Adrenal gland (tissue), 5 donors: ENCODE measurements around the gene POLR1G.

Source experiments
- CTCF ChIP-seq, 6 experiments: fragments of 450-650 bp in 4 of 6; fragments of 200-600 bp in 2 of 6; sonication (generic) in 1 of 6; IDR thresholded peaks; 1 replicate in 5 of 6; 2 replicates in 1 of 6; pipeline versions ENCODE4 v1.5.1 to v1.8.0; 2016 to 2021; ENCODE audit warnings: antibody characterized with exemption in 6 of 6, mild to moderate bottlenecking in 2 of 6, moderate library complexity in 1 of 6
- POLR2A ChIP-seq, 2 donors: fragments of 450-650 bp; IDR thresholded peaks; one replicate each; pipeline ENCODE4 v1.6.1; 2017; ENCODE audit warnings: antibody characterized with exemption in 2 of 2, mild to moderate bottlenecking in 2 of 2, moderate library complexity in 1 of 2
- donor health status: DM: no; HTN: no; CAD: no.

- no peak for TF ChIP-seq CTCF (IDR thresholded peaks at IDR 0.05)
- TF ChIP-seq POLR2A (IDR thresholded peaks at IDR 0.05) = no peak
These were observed 30.9 kb downstream of the POLR1G start for GRCh38 chr19:45437328-45437727.
